BJ (cell line): ENCODE results near the gene WWP2. TPM values are rescaled to one million over a fixed set of nuclear protein-coding genes. Genes with fewer than 3 reads are reported as not detected.

Source experiments
- CTCF ChIA-PET: fragments of 350-600 bp; formaldehyde crosslinking; extraction: SDS; loops from one replicate; lab custom pipeline; 2021; ENCODE audit warnings: antibody characterized with exemption, inconsistent platforms; lab: Yijun Ruan, JAX
- POLR2A ChIA-PET: fragments of 300-600 bp; sonication (Branson Sonifier 250); formaldehyde crosslinking; extraction: SDS; loops from one replicate; lab custom pipeline; 2021; ENCODE audit warnings: antibody characterized with exemption; lab: Charles Lee
- DNase-seq: peaks from one replicate; pipeline ENCODE4 v3.0.0-alpha.2; 2011; ENCODE audit warnings: low read depth
- H3K27me3 ChIP-seq: 2 replicates; pipeline ENCODE4 v1.6.0; 2011; ENCODE audit warnings: low read length; ENCODE audit not compliant: control insufficient read depth, insufficient read depth
- H3K36me3 ChIP-seq: 2 replicates; pipeline ENCODE4 v1.5.1; 2011; ENCODE audit warnings: low read length; ENCODE audit not compliant: control insufficient read depth, insufficient read depth
- H3K4me3 ChIP-seq: 2 replicates; pipeline ENCODE4 v1.5.1; 2011; ENCODE audit warnings: low read depth, mild to moderate bottlenecking, control low read depth, low read length
- CTCF ChIP-seq: IDR thresholded peaks from 2 replicates; pipeline ENCODE4 v1.5.1; 2011; ENCODE audit warnings: low read depth, mild to moderate bottlenecking, control low read depth, inconsistent platforms, low read length, moderate library complexity; ENCODE audit not compliant: insufficient read depth
- polyA plus RNA-seq: library from polyadenylated mRNA; depleted of rRNA; stranded (reverse); fragments of >200 nt; gene quantifications from 2 replicates; pipeline ENCODE4 v1.2.3, GENCODE V29; 2011

WWP2 gene
- polyA plus RNA-seq, 1 experiment: 16.8 TPM

DNA sequence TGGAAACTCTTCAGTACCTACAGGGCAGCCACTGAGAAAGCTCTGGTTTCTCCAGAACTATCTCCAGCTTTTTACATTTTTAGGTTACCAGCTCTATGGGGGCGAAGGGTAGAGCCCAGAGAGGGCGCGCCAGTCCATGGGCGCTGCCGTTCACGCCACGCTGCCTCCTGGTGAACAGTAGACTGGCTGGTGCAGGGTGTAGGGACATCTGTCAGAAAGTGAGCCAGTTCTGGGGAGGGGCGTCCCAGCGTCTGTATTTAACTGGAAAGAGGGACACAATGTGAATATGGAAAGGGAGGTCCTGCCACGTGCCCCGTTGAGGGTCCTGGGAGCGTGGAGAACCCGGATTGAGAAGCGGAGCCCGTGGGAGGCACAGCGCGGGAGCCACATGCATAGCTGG lies 172.6 kb downstream of the WWP2 start:
- peaks cover 28% of the 10 kb centered on the region for H3K36me3 ChIP-seq
- no peak for DNase-seq
- ChIA-PET POLR2A (no interaction called here), CTCF (interaction anchor here (17.1 kb wide), 1 partner anchor 139 kb away, joined by 318 read pairs; no protein-coding TSS in a partner anchor)
- no peak for TF ChIP-seq CTCF
- H3K27me3 ChIP-seq: no peaks in the 10 kb centered on the region
- no peak overlapping the region for H3K4me3 ChIP-seq

GRCh38 chr16:69935278-69935711 lies 173.2 kb downstream of the WWP2 start:
- Histone ChIP-seq H3K4me3 (no peak overlapping the region), H3K27me3 (no peaks in the 10 kb centered on the region), H3K36me3 (peaks cover 28% of the 10 kb centered on the region)
- ChIA-PET CTCF (interaction anchor here (1.0 to 17.1 kb wide), 2 partner anchors 8 to 140 kb away, joined by 3 to 318 read pairs; no protein-coding TSS in a partner anchor), POLR2A (no interaction called here)
- DNase-seq: no peak
- TF ChIP-seq CTCF: no peak

- ChIA-PET CTCF (interaction anchor here (1.0 to 17.1 kb wide), 2 partner anchors 8 to 140 kb away, joined by 3 to 318 read pairs; no protein-coding TSS in a partner anchor), POLR2A (no interaction called here)
- DNase-seq: no peak
- H3K4me3 ChIP-seq: no peak overlapping the region
- peaks cover 28% of the 10 kb centered on the region for H3K36me3 ChIP-seq
- TF ChIP-seq CTCF: no peak
- no peaks in the 10 kb centered on the region for H3K27me3 ChIP-seq
Measured at GRCh38 chr16:69935740-69936139, 173.6 kb downstream of the WWP2 start.

GRCh38 chr16:69936252-69936651 lies 174.1 kb downstream of the WWP2 start:
- Histone ChIP-seq H3K4me3 (no peak overlapping the region), H3K27me3 (no peaks in the 10 kb centered on the region), H3K36me3 (peaks cover 29% of the 10 kb centered on the region)
- DNase-seq: no peak
- ChIA-PET CTCF (interaction anchor here (1.0 to 17.1 kb wide), 2 partner anchors 8 to 141 kb away, joined by 3 to 318 read pairs; no protein-coding TSS in a partner anchor), POLR2A (no interaction called here)
- no peak for TF ChIP-seq CTCF

DNA sequence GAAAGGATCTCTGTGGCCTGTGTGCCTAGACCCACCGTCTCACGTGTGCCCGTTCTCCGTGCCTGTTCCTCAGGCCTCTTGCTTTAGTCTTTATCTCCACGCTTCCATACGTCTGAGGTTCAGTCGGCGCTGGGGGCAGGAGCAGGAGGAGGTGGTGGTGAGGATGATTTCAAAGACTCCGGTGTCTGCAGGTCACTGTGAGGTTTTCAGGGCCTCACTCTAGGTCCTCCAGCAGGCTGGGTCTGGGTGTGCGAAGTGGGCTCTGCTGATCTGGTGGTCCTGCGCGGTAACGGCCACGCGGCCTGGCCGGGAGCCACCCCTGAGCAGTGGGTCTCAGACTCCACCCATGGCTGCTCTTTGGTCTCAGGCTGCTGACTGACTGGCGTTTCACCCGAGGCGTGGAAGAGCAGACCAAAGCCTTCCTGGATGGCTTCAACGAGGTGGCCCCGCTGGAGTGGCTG lies 174.6 kb downstream of the WWP2 start:
- POLR2A ChIA-PET: no interaction called here
- no peak for TF ChIP-seq CTCF
- CTCF ChIA-PET: interaction anchor here (0.8 to 17.1 kb wide), 3 partner anchors 12 to 141 kb away, joined by 4 to 318 read pairs (median 6); no protein-coding TSS in a partner anchor

More for the DNA sequence above, 174.6 kb downstream of the WWP2 start:
- Histone ChIP-seq H3K27me3 (no peaks in the 10 kb centered on the region), H3K4me3 (no peak overlapping the region), H3K36me3 (peaks cover 25% of the 10 kb centered on the region)
- DNase-seq: no peak
